HG03469 (cell line): ENCODE measurements around the gene SWAP70.

Experiments used
- ATAC-seq: cut with Tn5 transposase; IDR thresholded peaks from one replicate; pipeline ENCODE4 v1.9.1; 2021; ENCODE audit warnings: mild to moderate bottlenecking, moderate library complexity, moderate number of reproducible peaks; ENCODE audit not compliant: unreplicated experiment

Gene SWAP70

GRCh38 chr11:9771071-9771511 is 107.2 kb downstream of the SWAP70 start:
- no peak for ATAC-seq

GRCh38 chr11:9772218-9772617 is 108.3 kb downstream of the SWAP70 start:
- no peak for ATAC-seq

GRCh38 chr11:9773524-9773923 is 109.6 kb downstream of the SWAP70 start:
- no peak for ATAC-seq

- no peak for ATAC-seq
Observed at GRCh38 chr11:9774109-9774508, 110.2 kb downstream of the SWAP70 start.

- no peak for ATAC-seq
Observed at GRCh38 chr11:9774591-9775397, 110.9 kb downstream of the SWAP70 start.

GRCh38 chr11:9775398-9775779 is 111.5 kb downstream of the SWAP70 start:
- ATAC-seq, result no peak

GRCh38 chr11:9776203-9776602 is 112.3 kb downstream of the SWAP70 start:
- no peak for ATAC-seq

GRCh38 chr11:9777066-9777465 is 113.2 kb downstream of the SWAP70 start:
- ATAC-seq, result no peak

- ATAC-seq, result no peak
Observed at GRCh38 chr11:9777525-9777924, 113.6 kb downstream of the SWAP70 start.

- ATAC-seq, result no peak
Observed at GRCh38 chr11:9780929-9781328, 117.1 kb downstream of the SWAP70 start.

- no peak for ATAC-seq
Observed at GRCh38 chr11:9783986-9784385, 120.1 kb downstream of the SWAP70 start.

- ATAC-seq, result no peak
Observed at GRCh38 chr11:9784602-9785315, 120.9 kb downstream of the SWAP70 start.

- no peak for ATAC-seq
Observed at GRCh38 chr11:9787260-9787659, 123.4 kb downstream of the SWAP70 start.

- no peak for ATAC-seq
Observed at GRCh38 chr11:9787981-9788521, 124.2 kb downstream of the SWAP70 start.

GRCh38 chr11:9789910-9790309 is 126.0 kb downstream of the SWAP70 start:
- ATAC-seq, result no peak

- no peak for ATAC-seq
Observed at GRCh38 chr11:9790703-9791102, 126.8 kb downstream of the SWAP70 start.

- ATAC-seq, result no peak
Observed at GRCh38 chr11:9796266-9796665, 132.4 kb downstream of the SWAP70 start.

- no peak for ATAC-seq
Observed at GRCh38 chr11:9796854-9797253, 133.0 kb downstream of the SWAP70 start.

GRCh38 chr11:9797300-9797699 is 133.4 kb downstream of the SWAP70 start:
- ATAC-seq, result no peak

- no peak for ATAC-seq
Observed at GRCh38 chr11:9799886-9800285, 136.0 kb downstream of the SWAP70 start.

- no peak for ATAC-seq
Observed at GRCh38 chr11:9802291-9802861, 138.5 kb downstream of the SWAP70 start.
